ENCODE measurements around the gene AKAP5.
A peak's percentile ranks its signal among the peaks of the same experiment; 100 is the strongest.
"Not testable (repeated sequence)": the region's sequence is repeated elsewhere in the genome, so short reads cannot be mapped to it uniquely, and the experiment has no call there.

The AKAP5 gene

GRCh38 chr14:64503434-64504309, 38.4 kb downstream of the AKAP5 start, which contains the start of gene ZBTB25:
ZBTB25 (minus strand) TSS chr14:64503838; CDS start chr14:64490533, 13,305 bp downstream.
- no peak for FAIRE-seq

- FAIRE-seq = no peak
These were observed 39.1 kb downstream of the AKAP5 start, which contains the start of gene ZBTB1 for GRCh38 chr14:64504310-64504896. ZBTB1 (plus strand) TSS chr14:64504770; CDS start chr14:64521505, 16,735 bp downstream.

DNA sequence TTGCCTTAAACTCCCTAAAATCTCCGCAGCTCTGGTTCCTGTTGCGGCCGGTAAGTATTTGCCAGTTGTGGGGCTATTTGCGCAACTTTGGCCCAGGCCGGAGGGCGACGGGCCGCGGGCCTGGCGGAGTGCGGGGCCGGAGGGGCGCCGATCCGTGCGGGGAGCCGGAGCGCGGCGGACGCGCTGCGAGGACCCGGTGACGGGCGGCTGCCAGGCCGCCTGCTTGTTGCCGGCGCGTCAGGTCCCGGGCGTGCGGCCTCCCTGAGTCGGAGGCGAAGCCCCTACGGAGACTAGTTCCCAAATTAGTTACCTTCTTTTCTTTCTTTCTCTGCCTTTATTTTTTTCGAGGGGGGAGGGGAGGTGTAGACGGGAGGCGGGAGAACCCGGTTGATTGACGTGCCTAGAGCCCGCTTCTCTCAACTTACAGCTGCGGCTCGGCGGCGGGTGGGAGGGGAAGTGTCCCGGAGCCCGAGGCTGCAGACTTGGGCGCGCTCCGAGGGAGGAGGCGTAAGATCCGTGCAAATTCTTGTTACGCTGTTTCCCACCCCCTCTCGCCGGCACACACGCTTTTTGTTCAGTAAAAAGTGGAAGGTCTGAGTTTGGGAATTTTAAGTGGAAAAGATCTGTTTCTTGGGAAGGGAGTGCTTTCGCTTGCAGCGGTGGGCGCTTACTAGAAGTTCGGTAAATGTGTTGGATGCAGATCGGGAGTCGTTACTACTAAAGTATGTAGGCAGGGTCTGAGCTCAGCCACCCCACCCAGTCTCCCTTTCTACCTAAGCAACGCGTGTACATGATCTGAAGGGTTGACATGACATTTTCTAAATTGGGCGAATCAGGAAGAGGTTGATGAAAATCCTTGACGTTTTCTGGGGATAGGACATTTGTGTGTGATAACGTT, 39.8 kb downstream of the AKAP5 start:
- no peak for FAIRE-seq

GRCh38 chr14:64506721-64507120, 41.4 kb downstream of the AKAP5 start:
- no peak for FAIRE-seq

DNA sequence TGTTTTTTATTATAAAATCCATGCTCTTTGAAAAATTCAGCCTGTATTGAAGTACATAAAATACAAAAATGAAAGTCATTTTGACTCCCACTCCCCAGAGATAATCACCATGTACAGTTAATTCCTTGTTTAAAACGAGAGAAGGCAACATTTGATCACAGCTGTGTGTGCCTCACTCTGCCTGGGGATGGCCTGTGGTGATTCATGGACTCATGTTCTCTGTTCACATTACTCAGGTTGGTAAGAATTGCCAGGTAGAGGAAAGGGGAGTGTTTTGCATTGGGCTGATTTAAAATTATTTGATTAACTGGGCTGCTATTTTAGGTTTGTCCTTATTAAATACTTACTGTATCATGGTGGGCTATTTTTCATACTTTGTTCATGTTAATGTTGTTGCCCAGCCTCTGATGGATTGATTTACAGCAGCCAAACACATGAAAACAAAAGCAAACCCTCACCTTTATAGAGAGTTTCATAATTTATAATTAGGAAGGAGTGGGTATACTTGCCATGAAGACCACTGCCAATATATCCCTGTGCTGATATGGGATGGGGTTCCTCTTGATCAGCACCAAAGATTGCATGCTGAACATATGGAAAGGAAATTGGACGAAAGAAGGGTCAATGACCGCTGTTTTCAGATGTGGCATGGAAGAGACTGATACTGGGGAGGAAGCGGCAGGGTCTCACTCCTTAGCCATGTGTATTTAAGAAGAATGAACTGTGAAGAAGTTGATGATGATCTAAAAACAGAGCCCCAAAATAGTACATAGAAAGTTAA, 42.3 kb downstream of the AKAP5 start:
- FAIRE-seq = no peak

DNA sequence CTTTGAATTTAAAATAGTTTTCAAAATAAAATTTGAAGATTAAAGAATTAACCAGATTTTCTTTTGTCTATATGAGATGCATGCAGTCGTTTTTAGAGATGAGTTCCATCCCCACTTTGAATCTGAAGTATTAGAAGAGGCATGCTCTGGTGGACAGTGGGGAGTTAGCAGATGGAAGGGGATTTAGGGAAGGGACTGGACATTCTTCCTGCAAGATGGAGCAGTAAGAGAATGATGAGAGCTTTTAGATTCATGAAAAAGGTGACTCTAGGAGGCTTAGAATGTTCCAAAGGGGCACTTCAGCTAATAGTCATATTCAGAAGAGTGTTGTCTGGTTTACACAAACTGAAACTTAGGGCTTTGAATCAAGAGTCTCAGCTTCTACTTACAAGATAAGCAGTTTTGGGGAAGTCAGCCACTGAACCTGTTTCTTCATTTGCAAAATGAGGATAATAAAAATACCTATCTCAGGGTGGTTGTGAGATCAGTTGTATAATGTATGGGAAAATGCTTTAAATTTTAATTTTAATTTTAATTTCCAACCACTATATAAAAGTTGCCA, 43.0 kb downstream of the AKAP5 start:
- no peak for FAIRE-seq

DNA sequence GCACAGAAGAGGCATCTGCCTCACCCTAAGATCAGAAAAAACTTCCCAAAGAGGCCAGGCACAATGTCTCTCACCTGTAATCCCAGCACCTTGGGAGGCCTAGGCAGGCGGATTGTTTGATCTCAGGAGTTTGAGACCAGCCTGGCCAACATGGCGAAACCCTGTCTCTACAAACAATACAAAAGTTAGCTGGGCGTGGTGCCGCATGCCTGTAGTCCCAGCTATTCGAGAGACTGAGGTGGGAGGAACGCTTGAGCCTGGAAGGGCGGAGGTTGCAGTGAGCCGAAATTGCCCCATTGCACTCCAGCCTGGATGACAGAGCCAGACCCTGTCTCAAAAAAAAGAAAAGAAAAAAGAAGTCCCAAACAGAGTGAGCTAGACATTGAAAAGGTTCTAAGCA, 43.7 kb downstream of the AKAP5 start:
- no peak for FAIRE-seq

- FAIRE-seq = peak; percentile 90
These were observed 45.7 kb downstream of the AKAP5 start for GRCh38 chr14:64510825-64511671.

DNA sequence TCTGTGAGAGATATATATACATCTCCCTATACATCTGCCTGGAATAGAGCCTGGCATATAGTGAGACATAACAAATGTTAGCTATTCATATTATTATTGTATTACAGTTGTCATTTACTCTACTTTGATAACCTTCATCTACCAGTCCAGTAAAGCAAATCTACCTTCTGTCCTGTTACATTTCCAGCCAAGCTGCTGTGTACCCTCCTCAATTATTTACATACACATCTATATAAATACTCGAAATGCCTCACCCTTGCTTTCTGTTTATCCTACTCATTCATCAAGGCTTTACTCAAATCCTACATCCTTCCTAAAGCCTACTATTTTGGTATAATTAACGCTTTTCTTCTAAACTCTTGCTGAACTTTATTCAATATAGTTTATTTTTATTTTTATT, 48.0 kb downstream of the AKAP5 start:
- FAIRE-seq = no peak

DNA sequence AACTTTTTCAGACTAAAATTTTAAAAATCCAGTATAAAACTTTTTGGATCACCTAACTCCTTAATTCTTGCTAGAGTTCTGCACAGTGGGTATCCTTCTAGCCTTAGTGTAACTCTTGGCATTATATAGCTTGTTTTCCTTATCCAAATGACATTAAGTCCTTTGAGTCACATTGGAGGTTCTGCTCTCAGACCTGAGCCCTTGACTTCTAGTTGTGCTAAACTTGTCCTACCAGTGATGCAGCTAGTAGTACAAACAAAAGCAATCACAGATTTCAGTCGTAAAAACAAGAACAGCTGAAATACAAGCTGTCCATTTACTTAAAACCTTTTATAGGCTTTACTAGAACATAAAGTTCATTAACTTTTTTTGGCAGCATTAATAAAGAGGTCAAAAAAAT, 49.8 kb downstream of the AKAP5 start:
- FAIRE-seq = no peak

DNA sequence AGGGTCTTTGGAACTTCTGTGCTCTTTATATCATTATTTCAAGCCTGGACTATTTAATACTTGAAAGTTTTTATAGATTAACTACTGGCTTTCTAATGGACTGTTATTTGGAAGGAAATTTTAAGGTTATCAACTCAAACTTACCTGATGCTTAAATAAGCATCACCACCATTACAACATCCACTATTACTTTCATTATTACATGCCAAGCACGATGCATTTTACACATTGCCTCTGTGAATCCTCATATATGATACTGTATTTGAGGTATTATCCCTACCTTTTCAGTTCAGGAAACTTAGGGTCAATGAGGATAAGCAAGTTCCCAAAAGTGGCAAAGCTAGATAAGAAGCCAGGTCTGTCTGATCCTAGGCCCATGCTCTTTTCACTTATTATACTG, 51.7 kb downstream of the AKAP5 start:
- no peak for FAIRE-seq

DNA sequence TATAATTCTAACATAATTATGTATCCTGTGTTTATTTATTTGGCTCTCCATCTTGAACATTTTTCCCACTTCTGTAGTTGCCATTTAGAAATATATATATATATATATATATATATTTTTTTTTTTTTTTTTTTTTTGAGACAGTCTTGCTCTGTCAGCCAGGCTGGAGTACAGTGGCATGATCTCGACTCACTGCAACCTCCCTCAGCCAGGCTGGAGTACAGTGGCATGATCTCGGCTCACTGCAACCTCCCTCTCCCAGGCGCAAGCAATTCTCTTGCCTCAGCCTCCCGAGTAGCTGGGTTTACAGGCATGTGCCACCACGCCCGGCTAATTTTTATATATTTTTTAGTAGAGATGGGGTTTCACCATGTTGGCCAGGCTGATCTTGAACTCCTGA, 52.4 kb downstream of the AKAP5 start:
- FAIRE-seq = not testable (repeated sequence)

DNA sequence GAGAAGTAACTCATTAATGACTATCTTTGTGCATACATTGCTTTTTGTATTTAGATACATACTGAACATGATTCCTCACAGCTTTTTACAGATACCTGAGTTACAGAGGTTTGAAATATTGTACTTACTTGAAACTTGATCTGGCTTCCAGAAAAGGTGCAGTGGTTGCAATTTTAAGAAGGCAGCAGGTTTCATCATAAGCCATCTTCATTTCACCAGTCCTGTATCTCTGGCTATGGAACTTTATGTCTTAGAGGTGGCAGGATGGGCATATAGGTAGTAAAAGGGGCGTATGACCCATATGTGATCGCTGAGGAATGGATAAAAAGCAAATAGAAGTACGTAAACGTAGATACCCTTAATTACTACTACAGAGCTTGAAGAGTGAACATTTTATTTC, 52.9 kb downstream of the AKAP5 start:
- no peak for FAIRE-seq

DNA sequence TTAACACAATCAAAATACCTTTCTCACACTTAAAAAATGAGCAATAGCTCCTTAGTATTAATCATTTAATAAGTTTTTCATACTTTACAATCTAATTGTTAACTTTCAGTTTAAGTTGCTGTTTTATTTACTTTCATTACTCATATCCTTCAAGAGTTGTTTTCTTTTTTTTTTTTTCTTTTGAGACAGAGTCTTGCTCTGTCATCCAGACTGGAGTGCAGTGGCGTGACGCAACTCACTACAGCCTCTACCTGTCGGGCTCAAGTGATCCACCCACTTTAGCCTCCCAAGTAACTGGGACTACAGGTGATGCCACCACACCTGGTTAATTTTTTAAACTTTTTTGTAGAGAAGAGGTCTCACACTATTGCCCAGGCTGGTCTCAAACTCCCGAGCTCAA, 55.4 kb downstream of the AKAP5 start:
- no peak for FAIRE-seq

DNA sequence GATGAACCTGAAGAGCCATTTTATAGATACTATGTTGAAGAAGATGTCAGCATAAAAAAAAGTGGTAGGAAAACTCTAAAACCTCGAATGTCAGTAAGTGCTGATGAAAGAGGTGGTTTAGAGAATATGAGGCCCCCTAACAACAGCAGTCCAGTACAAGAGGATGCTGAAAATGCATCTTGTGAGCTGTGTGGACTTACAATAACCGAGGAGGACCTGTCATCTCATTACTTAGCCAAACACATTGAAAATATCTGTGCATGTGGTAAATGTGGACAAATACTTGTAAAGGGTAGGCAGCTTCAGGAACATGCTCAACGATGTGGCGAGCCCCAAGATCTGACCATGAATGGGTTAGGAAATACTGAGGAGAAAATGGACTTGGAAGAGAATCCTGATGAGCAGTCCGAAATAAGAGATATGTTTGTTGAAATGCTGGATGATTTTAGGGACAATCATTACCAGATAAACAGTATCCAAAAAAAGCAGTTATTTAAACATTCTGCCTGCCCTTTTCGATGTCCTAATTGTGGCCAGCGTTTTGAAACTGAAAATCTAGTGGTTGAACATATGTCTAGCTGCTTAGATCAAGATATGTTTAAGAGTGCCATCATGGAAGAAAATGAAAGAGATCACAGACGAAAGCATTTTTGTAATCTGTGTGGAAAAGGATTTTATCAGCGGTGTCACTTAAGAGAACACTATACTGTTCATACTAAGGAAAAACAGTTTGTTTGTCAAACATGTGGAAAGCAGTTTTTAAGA, 57.5 kb downstream of the AKAP5 start:
- FAIRE-seq = no peak
